GM21423 (cell line): ENCODE measurements around the gene CCL18.
"Not testable (repeated sequence)": the region's sequence is repeated elsewhere in the genome, so short reads cannot be mapped to it uniquely, and the experiment has no call there.

Source experiments
- ATAC-seq: cut with Tn5 transposase; IDR thresholded peaks from one replicate; pipeline ENCODE4 v1.9.1; 2021; ENCODE audit warnings: mild to moderate bottlenecking, moderate library complexity; ENCODE audit not compliant: unreplicated experiment

Gene CCL18, protein sequence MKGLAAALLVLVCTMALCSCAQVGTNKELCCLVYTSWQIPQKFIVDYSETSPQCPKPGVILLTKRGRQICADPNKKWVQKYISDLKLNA

DNA sequence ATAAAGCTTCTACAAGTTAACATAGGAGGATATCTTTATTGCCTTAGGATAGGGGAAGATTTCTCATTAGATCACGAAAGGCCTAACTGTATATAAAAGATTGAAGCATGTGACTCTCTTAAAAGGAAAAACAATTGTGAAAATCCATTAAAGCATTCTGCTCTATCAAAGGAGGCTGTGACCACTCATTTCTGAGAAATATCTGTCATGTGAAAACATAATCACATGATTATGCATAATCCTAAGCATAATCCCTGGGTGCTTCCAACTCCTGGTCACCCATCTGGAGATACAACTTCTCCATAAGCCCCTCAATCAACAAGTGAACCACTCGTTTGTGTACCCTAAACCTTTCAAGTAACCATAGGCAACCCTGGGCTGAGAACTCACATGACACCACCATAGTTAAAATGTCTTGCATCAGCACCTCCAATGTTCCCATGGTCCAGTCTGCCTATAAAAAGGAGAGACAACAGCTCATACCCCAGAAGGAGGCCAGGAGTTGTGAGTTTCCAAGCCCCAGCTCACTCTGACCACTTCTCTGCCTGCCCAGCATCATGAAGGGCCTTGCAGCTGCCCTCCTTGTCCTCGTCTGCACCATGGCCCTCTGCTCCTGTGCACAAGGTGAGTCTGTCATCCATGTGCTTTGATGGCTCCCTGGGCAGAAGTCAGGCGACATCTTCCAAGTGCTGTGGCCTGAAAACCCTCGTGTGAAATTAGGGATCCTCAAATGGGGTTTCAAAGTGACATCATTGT lies at the start of gene CCL18:
CCL18 (plus strand) TSS at position 487 of the 756 bp plus-strand sequence; CDS start at position 558, 71 bp downstream.
- no peak for ATAC-seq

DNA sequence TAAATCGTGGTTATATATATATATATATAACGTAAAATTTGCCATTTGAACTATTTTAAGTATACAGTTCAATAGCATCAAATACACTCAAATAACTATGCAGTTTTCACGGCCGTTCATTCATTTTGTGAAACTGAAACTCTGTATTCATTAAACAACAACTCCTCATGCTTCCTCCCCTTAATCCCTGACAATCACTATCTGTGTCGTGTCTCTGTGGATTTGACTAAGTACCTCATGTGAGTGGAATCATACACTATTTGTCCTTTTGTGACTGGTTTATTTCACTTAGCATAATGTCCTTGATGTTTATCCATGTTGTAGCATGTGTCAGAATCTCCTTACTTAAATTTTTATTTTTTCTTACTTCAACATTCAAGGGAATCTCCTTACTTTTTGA lies 49.1 kb upstream of the CCL18 start:
- ATAC-seq: no peak

DNA sequence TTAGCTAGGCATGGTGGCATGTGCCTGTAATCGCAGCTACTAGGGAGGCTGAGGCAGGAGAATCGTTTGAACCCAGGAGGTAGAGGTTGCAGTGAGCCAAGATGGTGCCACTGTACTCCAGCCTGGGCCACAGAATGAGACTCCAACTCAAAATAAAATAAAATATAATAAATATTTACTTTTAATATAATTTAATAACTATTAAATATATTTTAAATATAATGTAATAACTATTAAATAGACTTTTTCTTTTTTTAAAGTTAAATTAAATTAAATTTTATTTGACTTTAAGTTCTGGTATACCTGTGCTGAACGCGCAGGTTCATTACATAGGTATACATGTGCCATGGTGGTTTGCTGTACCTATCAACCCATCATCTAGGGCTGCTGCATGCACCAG lies 48.2 kb upstream of the CCL18 start:
- not testable (repeated sequence) for ATAC-seq

DNA sequence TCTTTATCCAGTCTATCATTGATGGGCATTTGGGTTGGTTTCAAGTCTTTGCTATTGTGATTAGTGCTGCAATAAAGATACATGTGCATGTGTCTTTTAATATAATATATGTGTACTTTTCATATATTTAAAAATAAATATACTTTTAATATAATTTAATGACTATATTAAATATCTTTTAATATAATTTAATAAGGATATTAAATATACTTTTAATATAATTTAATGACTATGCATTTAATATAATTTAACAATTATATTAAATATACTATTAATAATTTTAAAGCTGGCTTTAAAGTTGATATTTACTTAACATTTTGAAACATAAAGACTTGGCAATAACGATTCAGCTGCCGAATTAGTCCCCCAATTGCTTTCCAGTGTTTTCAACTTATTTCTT lies 47.5 kb upstream of the CCL18 start:
- no peak for ATAC-seq

DNA sequence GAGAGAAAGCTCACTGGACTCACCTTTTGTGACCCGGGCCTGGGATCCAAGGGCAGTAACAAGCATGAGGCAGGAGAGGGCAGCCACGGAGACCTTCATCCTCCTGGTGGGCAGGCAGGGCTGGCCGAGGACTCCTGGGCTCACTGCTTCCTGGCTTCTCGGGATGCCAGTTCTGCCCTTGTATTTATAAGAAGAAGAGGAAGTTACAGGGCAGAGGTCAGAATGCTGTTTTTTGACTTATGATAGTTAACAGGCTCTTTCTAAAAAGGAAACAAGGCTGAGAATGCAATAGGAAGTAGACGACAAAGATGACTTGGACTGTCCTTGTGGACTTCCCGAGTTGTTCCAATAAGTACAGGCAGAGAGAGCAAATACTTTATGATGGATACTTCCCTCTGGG lies 46.3 kb upstream of the CCL18 start, which contains the start of gene CCL23:
CCL23 (minus strand) TSS at position 174 of the 400 bp plus-strand sequence; CDS start at position 99, 75 bp downstream.
- ATAC-seq: no peak

DNA sequence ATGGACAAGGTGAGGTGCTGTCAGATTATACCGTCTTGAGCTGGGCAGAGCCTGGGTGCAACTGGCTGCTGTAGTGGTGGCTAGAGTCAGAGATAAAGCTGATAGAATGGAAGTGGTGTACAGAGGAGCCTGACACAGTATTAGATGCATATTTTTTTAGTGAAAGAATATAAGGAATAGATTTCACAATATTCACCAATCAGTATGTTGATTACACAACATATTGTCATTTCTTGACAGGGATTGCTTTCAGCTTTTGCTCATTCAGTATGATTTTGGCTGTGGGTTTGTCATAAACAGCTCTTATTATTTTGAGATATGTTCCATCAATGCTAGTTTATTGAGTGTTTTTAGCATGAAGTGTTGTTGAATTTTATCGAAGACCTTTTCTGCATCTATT lies 44.6 kb upstream of the CCL18 start:
- no peak for ATAC-seq

DNA sequence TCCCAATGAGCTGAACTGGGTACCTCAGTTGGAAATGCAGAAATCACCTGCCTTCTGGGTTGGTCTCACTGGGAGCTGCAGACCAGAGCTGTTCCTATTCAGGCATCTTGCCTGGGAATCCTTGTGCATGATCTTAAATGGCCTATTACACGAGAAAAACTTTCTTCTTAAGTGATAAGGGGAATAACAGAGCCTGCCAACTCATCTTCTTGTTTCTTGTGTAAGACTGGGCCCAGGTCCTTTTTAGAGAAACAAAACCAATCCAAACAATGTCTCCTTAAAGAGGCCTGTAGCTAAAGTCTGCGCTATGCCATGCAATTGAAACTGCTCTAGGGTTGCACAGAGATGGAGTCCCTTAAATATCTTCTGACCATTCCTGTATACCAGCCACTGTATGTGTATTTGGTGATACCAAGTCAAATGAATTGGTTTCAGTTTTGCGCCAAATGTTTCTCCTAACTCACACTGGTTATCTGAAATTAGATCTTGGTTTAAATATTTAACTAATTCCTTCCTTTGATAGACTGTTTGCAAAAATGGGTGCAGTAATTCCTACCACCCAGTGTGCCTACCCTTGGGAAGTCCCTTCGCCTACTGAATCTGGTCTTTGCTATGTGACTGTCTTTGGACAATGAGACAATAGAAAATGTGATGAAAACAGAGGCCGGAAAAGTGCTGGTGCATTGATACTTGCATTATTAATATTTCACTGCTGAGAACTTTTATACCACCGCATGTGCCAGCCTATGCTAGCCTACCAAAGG lies 39.8 kb upstream of the CCL18 start:
- ATAC-seq: no peak

DNA sequence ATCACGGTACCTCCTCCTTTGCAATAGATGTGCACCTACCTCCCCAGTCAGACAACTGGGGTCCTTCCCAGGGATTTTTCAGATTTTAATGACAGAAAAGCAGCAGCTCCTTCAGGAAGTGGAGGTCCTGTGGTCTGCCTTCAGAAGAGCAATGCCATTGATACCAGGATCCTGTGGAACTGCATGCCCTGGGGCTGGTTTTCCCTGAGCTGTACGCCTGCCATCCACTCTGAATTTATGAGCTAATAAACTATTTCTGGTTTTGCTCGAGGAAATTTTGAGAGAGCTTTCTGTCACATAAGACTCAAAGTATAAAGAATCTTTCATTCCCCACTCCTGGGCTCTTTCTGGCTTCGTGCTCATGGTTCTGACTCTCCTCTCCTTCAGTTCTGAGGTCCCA lies 36.3 kb upstream of the CCL18 start:
- ATAC-seq: no peak

DNA sequence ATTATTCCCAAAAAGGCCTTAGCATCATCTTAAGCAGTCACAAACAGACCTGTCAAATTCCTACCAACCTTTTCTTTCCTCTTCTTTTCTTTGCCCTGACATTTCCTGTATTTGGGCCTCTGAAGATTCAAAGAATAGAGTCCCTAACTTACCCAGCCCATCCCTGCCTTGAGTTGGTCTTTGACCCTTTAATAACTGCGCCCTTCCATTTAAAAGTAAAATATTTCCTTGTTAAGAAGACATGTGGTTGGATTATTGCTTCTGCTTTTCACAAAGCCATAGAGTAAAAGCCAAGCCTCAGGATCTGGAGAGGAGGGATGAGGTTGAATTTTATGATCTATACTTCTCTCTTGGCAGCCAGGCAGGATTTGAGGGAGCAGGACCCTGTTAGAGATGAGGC lies 33.1 kb upstream of the CCL18 start:
- no peak for ATAC-seq

DNA sequence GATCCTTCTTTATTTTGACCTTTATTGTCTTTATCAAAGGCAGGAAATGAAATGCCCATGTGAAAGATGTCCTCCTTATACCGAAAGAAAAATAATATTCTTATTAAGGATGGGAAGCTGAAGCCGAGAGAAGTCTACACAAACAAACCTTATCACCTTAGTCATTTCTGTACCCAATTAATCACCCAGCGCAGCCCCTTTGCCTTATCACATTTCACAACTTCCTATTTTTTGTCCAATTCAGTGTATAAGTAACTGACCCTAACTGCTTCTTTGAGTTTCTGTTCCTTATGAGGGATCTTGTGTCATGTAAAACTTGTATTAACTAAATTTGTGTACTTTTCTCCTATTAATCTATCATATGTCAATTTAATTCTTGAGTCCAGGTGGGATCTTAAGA lies 29.9 kb upstream of the CCL18 start:
- ATAC-seq: no peak

DNA sequence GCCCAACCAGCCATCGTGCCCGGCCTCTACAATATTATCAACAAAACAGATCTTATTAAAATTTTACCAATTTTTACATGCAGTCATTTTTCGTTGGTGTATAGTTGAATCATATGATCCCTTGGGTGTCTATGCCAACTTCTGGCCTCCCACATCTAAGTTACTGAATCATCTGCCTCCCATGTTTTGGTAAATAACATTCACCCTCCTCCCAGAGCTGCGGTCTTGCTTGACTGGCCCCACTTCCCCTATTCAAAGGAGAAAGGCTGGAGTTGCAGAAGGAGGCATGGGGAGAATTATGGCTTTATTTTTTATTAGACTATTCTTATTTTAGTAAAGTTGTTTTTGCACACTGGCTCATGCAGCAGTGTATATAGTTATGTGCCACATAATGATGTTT lies 27.8 kb upstream of the CCL18 start:
- no peak for ATAC-seq

DNA sequence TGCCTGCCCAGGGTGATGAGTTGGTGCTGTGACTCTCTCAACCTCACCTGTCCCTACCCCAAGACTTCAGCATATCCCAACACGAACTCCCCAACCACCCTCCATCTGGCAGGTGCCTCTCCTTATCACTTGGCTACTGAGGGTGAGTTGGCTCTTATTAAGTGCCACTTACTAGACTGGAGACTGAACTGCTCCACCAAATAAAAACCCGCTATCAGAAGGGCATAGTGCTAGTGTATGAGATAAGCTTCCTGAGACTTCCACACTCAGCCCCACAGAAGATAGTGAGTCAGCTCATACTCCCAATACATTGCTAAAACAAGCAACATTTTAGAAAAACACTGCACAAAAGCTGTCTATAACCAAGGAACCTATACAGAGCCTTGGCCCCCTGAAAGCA lies 16.0 kb upstream of the CCL18 start:
- ATAC-seq: no peak

DNA sequence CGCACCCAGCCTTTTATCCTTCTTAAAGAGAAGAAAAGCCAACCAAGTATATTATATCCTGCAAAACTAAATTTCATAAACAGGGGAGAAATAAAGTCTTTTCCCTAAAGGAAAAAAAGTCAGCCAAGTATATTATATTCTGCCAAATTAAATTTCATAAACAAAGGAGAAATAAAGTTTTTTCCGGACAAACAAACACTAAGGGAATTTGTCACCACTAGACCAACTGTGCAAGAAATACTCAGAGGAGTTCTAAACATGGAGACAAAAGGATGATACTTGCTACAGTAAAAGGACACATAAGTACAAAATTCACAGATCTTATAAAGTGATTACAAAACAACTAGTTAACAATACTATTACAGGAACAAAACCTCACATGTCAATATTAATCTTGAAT lies 14.4 kb upstream of the CCL18 start:
- ATAC-seq: no peak

DNA sequence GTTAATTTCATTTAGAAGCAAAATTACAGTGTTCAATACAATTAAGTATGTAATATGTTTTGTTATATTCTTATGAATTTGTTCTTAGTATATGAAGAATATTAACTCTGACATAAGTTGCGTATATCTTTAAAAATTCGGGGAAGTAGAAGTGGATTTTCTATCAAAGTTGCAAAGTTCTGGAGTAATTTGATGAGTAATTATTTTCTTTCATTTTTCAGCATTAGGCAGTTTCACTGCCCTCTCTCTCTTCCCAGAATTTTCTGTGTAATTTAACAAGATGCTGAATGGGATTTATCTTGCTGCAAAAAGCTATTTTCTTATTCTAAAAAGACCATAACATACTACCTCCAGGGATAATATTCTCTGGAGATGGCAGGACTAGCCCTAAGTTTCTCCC lies 8.9 kb upstream of the CCL18 start:
- ATAC-seq: no peak

DNA sequence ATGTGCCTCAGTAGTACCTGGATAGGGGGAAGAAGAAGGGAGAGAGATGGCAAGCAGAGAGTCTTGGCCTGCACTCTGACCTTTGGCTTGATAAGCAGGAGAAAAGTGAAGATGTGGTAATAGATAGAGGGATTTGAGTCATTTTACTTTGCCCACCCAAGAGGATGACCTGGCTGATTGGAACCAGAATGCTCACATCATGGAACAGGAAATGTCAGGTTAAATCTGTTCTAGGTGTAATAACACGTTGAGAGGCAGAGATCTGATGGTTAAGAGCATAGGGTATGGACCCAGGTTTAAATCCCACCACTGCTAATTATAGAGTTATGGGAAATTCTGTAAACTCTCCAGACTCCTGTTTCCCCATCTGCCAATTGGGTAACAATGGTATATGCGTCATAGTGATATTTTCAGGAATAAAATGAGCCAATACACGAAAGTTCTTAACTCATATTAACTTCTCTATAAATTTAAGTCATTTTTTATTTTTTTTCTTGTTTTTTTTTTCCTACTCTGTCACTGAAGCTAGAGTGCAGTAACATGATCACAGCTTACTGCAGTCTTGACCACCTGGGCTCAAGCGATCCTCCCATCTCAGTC lies 8.1 kb upstream of the CCL18 start:
- ATAC-seq: no peak

DNA sequence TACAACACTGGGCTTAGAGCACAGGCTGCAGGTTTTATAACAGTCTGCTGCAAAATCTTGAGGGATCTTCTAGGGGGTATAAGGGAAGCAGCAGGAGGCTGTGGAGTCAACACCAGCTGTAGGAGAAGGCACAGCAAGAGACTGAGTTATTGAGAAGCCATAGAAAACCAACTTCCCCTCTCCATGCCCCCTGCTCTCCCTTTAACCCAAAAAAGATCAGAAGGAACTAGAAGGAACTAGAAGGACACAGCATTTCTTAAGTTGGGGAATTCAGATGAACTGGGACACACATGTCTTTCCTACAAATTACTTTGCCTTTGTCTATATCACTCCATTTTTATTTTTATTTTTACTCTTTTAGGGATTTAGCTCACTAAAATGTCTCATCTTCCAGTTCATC lies 6.2 kb upstream of the CCL18 start:
- ATAC-seq: no peak

DNA sequence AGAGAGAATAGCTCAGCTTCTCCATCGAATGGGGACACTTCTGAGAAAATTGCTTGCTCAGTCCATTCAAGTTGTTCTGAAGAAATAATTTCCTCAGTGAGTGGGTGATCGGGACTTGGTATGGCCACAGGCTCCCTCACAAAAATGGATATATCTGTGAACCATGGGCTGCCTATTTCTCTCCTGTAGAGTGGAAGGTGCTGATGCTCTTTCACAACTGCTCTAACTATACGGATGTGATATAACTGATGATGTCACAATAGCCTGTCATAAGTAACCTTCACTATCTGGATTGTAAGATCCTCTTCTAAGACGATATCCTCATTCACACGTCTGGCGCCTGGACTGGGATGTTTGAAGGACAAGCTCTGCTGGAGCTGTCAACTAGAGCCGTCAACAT lies 4.7 kb upstream of the CCL18 start:
- ATAC-seq: no peak

DNA sequence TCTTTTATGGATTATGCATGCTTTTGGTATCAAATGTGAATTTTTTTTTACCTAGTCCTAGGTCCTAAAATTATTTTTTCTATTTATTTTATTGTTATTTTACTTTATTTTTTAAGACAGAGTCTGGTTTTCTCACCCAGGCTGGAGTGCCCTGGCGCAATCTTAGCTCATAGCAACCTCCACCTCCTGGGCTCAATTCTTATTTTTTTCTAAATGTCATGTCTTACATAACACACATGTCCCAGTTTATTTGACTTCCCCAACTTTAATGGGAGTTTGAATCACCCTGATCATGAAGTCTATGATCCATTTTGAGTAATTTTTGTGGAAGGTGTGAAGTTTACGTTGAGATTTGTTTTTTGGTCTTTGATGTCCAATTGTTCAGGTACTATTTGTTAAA lies 3.3 kb upstream of the CCL18 start:
- no peak for ATAC-seq

DNA sequence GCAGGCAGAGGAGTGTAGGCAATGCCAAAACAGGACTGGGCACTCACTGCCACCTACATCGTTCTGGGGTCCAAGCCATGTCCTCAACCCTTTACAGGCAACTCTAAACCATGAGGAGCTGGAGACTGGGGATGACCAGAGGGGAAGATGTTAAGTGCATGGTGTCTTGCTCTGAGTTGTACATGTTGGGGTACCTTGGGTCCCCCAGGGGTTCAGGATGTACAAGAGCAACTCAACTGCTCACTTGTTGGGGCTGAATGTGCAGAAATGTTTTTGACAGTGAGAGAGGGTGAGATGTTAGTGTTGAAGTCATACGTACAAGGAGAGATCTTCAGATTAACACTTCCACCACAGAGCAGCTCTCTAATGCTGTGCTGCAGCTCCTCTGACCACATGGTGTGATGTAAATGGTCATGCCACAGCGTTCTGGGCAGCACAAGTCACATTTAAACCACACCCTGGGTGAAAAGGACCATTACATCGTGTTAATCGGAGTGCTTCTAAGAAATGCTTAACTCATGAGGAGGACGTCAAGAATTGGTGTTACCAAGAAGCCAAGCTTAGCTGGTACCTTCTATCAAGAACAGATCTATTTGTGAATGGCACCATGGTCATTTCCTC lies 2.4 kb downstream of the CCL18 start:
- ATAC-seq: no peak

DNA sequence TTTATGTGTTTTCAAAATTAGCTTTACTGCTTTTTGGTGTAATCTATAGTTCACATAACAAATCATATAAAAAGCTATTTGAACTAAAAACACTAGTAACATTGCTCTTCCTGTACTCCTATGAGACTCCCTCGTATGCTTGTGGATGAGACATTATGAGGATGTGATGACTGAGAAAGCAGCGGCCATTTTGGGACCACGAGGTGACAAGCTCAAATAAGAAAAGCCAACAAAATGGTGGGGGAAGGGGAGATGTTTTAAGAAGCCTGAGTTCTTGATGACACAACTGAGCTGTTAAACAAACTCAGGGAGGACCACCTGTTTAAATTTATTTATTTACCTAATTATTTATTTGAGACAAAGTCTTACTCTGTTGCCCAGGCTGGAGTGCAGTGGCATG lies 4.5 kb downstream of the CCL18 start:
- no peak for ATAC-seq

DNA sequence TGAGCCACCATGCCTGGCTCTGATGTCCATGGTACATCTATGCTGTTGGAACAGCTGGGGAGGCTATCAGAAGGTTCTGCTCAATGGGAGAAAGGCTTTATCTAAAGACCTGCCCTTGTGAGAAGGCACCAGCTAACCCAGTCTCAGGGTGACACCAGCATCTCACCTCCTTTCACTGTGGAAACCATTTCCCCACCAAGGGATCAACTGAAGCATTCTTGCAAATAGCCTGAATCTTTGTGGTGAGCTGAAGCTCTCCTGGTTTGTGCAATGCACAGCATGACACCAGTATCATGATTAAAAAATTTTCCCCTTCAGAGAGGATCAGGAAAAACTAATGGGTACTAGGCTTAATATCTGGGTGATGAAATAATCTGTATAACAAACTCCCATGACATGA lies 5.1 kb downstream of the CCL18 start:
- ATAC-seq: no peak
